ENCODE measurements around the gene PSME1.

DNA sequence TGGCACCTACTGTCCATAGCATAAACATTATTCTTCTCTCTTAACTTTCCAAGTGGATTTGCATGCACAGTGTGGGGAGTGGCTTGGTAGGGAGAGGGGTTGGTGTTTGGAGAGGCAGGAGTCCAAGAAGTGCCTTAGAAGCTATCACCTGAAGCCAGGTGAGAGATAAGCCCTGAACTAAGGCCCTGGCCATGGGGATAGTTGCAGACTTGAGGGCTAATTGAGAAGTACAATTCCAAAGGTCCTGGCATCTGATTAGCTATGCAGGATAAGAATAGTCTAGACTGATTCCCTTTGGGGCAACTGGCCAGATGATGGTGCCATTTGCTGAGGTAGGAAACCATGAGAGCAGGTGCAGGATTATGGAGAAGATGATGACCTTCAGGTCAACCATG, 43.9 kb upstream of the PSME1 start:
- TF ChIP-seq, protein P1, sequence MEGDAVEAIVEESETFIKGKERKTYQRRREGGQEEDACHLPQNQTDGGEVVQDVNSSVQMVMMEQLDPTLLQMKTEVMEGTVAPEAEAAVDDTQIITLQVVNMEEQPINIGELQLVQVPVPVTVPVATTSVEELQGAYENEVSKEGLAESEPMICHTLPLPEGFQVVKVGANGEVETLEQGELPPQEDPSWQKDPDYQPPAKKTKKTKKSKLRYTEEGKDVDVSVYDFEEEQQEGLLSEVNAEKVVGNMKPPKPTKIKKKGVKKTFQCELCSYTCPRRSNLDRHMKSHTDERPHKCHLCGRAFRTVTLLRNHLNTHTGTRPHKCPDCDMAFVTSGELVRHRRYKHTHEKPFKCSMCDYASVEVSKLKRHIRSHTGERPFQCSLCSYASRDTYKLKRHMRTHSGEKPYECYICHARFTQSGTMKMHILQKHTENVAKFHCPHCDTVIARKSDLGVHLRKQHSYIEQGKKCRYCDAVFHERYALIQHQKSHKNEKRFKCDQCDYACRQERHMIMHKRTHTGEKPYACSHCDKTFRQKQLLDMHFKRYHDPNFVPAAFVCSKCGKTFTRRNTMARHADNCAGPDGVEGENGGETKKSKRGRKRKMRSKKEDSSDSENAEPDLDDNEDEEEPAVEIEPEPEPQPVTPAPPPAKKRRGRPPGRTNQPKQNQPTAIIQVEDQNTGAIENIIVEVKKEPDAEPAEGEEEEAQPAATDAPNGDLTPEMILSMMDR (IDR thresholded peaks at IDR 0.05), result no peak
- no peak for TF ChIP-seq EZH2 (IDR thresholded peaks at IDR 0.05)
